Measurements from ENCODE around the gene DEGS2.

- no peak for TF ChIP-seq CTCF (conservative IDR thresholded peaks at IDR 0.05; ENCODE audit: low read depth, low read length)
- TF ChIP-seq EZH2 (IDR thresholded peaks at IDR 0.05; ENCODE audit: low read length, unreplicated experiment): no peak
Observed at GRCh38 chr14:100105357-100106169, 53.9 kb downstream of the DEGS2 start.

Data from PC-3 (cell line).